Measurements from ENCODE around the gene PRSS57.
"Not testable (repeated sequence)": the region's sequence is repeated elsewhere in the genome, so short reads cannot be mapped to it uniquely, and the experiment has no call there.

DNA sequence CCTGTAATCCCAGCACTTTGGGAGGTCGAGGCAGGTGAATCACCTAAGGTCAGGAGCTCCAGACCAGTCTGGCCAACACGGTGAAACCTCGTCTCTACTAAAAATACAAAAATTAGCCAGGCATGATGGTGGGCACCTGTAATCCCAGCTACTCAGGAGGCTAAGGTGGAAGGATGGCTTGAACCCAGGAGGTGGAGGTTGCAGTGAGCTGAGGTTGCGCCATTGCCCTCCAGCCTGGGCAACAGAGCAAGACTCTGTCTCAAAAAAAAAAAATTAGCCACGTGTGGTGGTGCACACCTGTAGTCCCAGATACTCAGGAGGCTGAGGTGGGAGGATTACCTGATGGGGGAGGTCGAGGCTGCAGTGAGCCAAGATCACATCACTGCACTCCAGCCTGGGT, 7.6 kb upstream of the PRSS57 start:
- TF ChIP-seq, protein P1, sequence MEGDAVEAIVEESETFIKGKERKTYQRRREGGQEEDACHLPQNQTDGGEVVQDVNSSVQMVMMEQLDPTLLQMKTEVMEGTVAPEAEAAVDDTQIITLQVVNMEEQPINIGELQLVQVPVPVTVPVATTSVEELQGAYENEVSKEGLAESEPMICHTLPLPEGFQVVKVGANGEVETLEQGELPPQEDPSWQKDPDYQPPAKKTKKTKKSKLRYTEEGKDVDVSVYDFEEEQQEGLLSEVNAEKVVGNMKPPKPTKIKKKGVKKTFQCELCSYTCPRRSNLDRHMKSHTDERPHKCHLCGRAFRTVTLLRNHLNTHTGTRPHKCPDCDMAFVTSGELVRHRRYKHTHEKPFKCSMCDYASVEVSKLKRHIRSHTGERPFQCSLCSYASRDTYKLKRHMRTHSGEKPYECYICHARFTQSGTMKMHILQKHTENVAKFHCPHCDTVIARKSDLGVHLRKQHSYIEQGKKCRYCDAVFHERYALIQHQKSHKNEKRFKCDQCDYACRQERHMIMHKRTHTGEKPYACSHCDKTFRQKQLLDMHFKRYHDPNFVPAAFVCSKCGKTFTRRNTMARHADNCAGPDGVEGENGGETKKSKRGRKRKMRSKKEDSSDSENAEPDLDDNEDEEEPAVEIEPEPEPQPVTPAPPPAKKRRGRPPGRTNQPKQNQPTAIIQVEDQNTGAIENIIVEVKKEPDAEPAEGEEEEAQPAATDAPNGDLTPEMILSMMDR (IDR thresholded peaks at IDR 0.05; ENCODE audit: low read depth, low read length, poor library complexity, severe bottlenecking): not testable (repeated sequence)
- TF ChIP-seq EZH2phosphoT487 (IDR thresholded peaks at IDR 0.05; ENCODE audit: borderline replicate concordance, low read length): not testable (repeated sequence)
